Activated T-cell treated with anti-CD3 and anti-CD28 coated beads, Interleukin-2, amount 50 U/mL, for 48 hours (primary cell): ENCODE data around the gene LUZP2.

Experiments used
- DNase-seq, 2 experiments: peaks; one replicate each; pipeline ENCODE4 v3.0.0-alpha.2; 2020

The LUZP2 gene

GRCh38 chr11:24636291-24636629 is 139.4 kb downstream of the LUZP2 start:
- DNase-seq: no peak

GRCh38 chr11:24637520-24637919 is 140.7 kb downstream of the LUZP2 start:
- no peak for DNase-seq

GRCh38 chr11:24642648-24643047 is 145.8 kb downstream of the LUZP2 start:
- no peak for DNase-seq

- DNase-seq: no peak
Observed at GRCh38 chr11:24645563-24645962, 148.7 kb downstream of the LUZP2 start.

- DNase-seq: no peak
Observed at GRCh38 chr11:24651873-24652272, 155.0 kb downstream of the LUZP2 start.

GRCh38 chr11:24653901-24654300 is 157.0 kb downstream of the LUZP2 start:
- no peak for DNase-seq

- no peak for DNase-seq
Observed at GRCh38 chr11:24661331-24661730, 164.5 kb downstream of the LUZP2 start.

- DNase-seq: no peak
Observed at GRCh38 chr11:24664399-24664798, 167.5 kb downstream of the LUZP2 start.

- no peak for DNase-seq
Observed at GRCh38 chr11:24667353-24667968, 170.6 kb downstream of the LUZP2 start.

- no peak for DNase-seq
Observed at GRCh38 chr11:24678703-24679348, 182.0 kb downstream of the LUZP2 start.

GRCh38 chr11:24679821-24680351 is 183.0 kb downstream of the LUZP2 start:
- DNase-seq: no peak

GRCh38 chr11:24683583-24683982 is 186.7 kb downstream of the LUZP2 start:
- no peak for DNase-seq

- DNase-seq: no peak
Observed at GRCh38 chr11:24685821-24686220, 189.0 kb downstream of the LUZP2 start.

- DNase-seq: no peak
Observed at GRCh38 chr11:24687531-24688147, 190.8 kb downstream of the LUZP2 start.

GRCh38 chr11:24688981-24689380 is 192.1 kb downstream of the LUZP2 start:
- DNase-seq: no peak

GRCh38 chr11:24697522-24698111 is 200.8 kb downstream of the LUZP2 start:
- no peak for DNase-seq

- DNase-seq: no peak
Observed at GRCh38 chr11:24704716-24705115, 207.9 kb downstream of the LUZP2 start.

GRCh38 chr11:24705474-24705873 is 208.6 kb downstream of the LUZP2 start:
- no peak for DNase-seq

GRCh38 chr11:24708616-24709015 is 211.8 kb downstream of the LUZP2 start:
- DNase-seq: no peak

- DNase-seq: no peak
Observed at GRCh38 chr11:24709928-24710565, 213.2 kb downstream of the LUZP2 start.

GRCh38 chr11:24714601-24715000 is 217.7 kb downstream of the LUZP2 start:
- no peak for DNase-seq

GRCh38 chr11:24716403-24716802 is 219.6 kb downstream of the LUZP2 start:
- no peak for DNase-seq

- DNase-seq: no peak
Observed at GRCh38 chr11:24723231-24723630, 226.4 kb downstream of the LUZP2 start.
